ENCODE results near the gene CHCHD6. TPM values are rescaled to one million over a fixed set of nuclear protein-coding genes. Genes with fewer than 3 reads are reported as not detected.

Gene CHCHD6
- total RNA-seq, 1 experiment from 2014 or later, result 21.7 TPM

GRCh38 chr3:126928921-126929474 lies 225.0 kb downstream of the CHCHD6 start:
- Histone ChIP-seq H3K4me3 (no peak overlapping the region), H3K36me3 (no peaks in the 10 kb centered on the region; the same call in 1 of the 2 replicates), H3K4me1 (replicated peaks) (peaks cover 62% of the 10 kb centered on the region), H3K9me3 (replicated peaks) (no peaks in the 10 kb centered on the region), H3K27ac (no peak overlapping the region), H3K27me3 (replicated peaks) (no peaks in the 10 kb centered on the region)
- DNase-seq (ENCODE audit: low read depth in 1 of 2, low spot score in 2 of 2), result no peak

GRCh38 chr3:126930936-126931600 lies 227.0 kb downstream of the CHCHD6 start:
- no peak overlapping the region for H3K4me3 ChIP-seq
- no peaks in the 10 kb centered on the region for H3K27me3 ChIP-seq (replicated peaks)
- no peaks in the 10 kb centered on the region for H3K9me3 ChIP-seq (replicated peaks)
- no peaks in the 10 kb centered on the region; the same call in 1 of the 2 replicates for H3K36me3 ChIP-seq
- H3K27ac ChIP-seq, result peak overlapping the region; percentile 73
- H3K4me1 ChIP-seq (replicated peaks), result peaks cover 47% of the 10 kb centered on the region
- DNase-seq (ENCODE audit: low read depth in 1 of 2, low spot score in 2 of 2), result no peak

- no peak for DNase-seq (ENCODE audit: low read depth in 1 of 2, low spot score in 2 of 2)
- Histone ChIP-seq H3K36me3 (no peaks in the 10 kb centered on the region; the same call in 1 of the 2 replicates), H3K4me1 (replicated peaks) (peaks cover 40% of the 10 kb centered on the region)
Measured at GRCh38 chr3:126931806-126932187, 227.8 kb downstream of the CHCHD6 start.

DNA sequence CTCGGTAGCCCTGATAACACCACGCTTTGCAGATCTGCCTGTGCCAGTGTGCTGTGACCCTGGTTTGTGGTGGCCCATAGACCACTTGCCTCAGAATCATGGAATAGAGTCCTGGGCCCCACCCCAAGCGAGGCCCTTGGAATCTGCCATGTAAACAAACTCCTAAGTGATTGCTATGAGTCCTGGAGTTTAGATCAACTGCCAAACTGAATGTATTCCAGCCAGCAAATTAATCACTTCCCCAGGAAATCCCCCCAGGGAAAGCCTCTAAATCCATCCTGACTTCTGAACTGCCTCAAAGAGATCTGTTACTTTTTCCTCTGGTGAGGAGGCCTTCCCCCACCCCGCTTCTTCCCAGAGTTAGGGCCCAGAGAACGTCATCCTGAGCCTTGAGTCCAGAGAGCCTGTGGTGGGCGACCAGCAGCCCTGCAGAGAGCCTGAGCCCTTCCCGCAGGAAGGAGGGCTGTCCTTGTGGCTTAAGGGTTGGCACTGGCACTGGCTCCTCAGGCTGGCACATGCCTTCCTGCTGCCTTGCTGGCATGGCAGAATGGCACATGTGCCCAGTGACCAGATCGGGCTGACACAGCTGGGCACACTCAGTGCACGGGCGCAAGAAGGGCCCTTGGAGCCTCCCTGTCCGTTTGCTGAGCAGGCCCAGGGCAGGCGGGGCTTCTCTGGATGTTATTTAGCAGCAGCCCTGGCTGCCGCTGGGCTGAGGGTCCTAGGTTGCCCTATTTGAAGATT lies 228.3 kb downstream of the CHCHD6 start:
- H3K27me3 ChIP-seq (replicated peaks), result no peaks in the 10 kb centered on the region
- peak; percentile 73 to 82 for DNase-seq (ENCODE audit: low read depth in 1 of 2, low spot score in 2 of 2)
- peak overlapping the region; percentile 73 for H3K27ac ChIP-seq
- H3K4me1 ChIP-seq (replicated peaks), result peaks cover 40% of the 10 kb centered on the region
- no peak overlapping the region for H3K4me3 ChIP-seq
- H3K9me3 ChIP-seq (replicated peaks), result no peaks in the 10 kb centered on the region
- H3K36me3 ChIP-seq, result no peaks in the 10 kb centered on the region; the same call in 1 of the 2 replicates

More at GRCh38 chr3:126931806-126932187, 227.8 kb downstream of the CHCHD6 start:
- no peak overlapping the region for H3K4me3 ChIP-seq
- no peaks in the 10 kb centered on the region for H3K9me3 ChIP-seq (replicated peaks)
- no peaks in the 10 kb centered on the region for H3K27me3 ChIP-seq (replicated peaks)
- peak overlapping the region; percentile 73 for H3K27ac ChIP-seq

DNA sequence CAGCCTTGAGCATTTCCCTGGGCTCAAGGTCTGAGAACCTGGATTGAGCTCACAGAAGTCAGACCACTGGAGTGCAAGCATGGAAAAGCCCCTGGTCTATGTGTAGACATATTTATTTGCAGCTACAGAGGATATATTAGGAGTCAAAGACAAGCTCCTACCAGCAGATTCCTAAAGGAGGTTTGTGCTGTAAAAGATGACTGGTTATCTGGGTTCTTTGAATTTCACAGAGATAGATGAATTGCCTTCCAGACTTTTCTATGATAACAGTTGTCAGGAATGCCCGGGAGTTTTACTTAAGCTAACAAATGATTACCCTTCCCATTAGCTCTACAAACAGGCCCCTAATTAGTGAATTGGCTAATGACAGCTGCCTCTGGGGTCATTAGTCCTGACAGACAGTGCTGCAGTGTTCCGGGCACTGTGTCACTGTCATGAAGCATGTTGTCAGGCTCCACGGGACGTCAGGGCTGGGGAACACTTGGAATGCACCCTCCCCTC lies 230.0 kb downstream of the CHCHD6 start:
- DNase-seq (ENCODE audit: low read depth in 1 of 2, low spot score in 2 of 2), result no peak
- Histone ChIP-seq H3K36me3 (no peaks in the 10 kb centered on the region; the same call in 1 of the 2 replicates), H3K27ac (no peak overlapping the region), H3K4me3 (no peak overlapping the region), H3K4me1 (replicated peaks) (peaks cover 48% of the 10 kb centered on the region), H3K9me3 (replicated peaks) (no peaks in the 10 kb centered on the region), H3K27me3 (replicated peaks) (no peaks in the 10 kb centered on the region)

GRCh38 chr3:126934991-126935390 lies 231.0 kb downstream of the CHCHD6 start:
- Histone ChIP-seq H3K4me3 (no peak overlapping the region), H3K36me3 (no peaks in the 10 kb centered on the region; the same call in 1 of the 2 replicates), H3K27me3 (replicated peaks) (no peaks in the 10 kb centered on the region), H3K4me1 (replicated peaks) (peaks cover 55% of the 10 kb centered on the region), H3K9me3 (replicated peaks) (no peaks in the 10 kb centered on the region), H3K27ac (no peak overlapping the region)
- DNase-seq (ENCODE audit: low read depth in 1 of 2, low spot score in 2 of 2), result no peak

DNA sequence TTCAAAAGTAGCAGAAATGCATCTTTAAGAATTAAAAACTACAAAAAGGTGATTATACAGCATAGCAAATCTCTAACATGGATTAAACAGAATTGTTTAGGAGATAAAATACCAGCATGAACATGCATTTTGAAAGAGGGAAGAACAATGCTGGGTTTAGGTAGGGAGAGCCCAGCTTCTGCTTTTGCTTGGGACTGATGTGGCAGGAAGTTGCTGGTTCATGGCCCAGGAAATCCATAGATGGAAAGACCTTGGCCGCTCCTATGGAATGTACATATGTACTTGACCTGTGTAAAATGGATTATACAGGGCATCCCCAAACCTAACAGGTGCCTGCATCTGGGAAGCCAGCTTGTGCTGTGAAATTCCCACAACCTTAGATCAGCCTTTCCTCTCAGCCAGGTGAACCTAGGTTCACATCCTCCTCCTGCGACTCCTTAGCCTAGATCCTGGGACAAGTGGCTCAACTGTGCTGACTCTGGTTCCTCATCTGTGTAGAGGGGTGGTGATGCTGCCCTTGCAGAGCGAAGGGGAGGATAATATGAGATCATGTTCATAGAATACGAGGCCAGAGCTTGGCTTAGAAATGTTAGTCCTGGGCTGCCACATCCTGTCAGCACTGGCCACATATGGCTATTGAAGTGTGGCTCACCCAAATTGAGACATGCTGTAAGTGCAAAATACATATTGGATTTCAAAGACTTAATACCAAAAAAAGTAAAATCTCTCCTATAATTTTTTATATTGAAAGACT lies 231.9 kb downstream of the CHCHD6 start:
- peaks cover 52% of the 10 kb centered on the region for H3K4me1 ChIP-seq (replicated peaks)
- no peaks in the 10 kb centered on the region for H3K27me3 ChIP-seq (replicated peaks)
- H3K27ac ChIP-seq, result no peak overlapping the region
- no peaks in the 10 kb centered on the region for H3K9me3 ChIP-seq (replicated peaks)
- no peaks in the 10 kb centered on the region; the same call in 1 of the 2 replicates for H3K36me3 ChIP-seq
- no peak for DNase-seq (ENCODE audit: low read depth in 1 of 2, low spot score in 2 of 2)
- no peak overlapping the region for H3K4me3 ChIP-seq

DNA sequence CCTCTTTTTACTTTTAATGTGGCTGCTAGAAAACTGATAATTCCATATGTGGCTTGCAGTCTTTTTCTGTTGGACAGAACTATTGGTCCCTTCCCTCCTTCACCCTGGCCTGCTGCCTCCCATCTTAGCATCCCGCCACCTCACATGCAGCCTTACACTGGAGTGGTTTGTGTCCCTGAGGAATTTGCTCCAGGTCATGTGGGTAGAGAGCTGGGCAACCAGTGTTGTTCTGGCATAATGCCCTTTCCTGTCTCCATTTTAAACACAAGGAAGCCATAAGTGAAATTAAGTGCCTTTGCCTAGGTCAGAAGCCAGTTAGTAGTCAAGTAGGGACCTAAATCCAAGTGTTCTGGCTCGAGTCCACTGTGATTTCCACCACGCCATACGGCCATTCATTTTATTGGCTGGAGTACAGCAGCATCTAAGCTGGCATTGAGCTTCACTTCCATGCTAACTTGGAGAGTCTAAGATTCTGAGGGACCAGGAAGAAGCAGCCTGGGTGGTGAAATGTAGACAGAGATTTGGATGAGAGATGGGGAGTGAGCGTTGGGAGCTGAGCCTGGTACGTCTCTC lies 232.9 kb downstream of the CHCHD6 start:
- Histone ChIP-seq H3K9me3 (replicated peaks) (no peaks in the 10 kb centered on the region), H3K36me3 (no peaks in the 10 kb centered on the region; the same call in 1 of the 2 replicates), H3K27me3 (replicated peaks) (no peaks in the 10 kb centered on the region), H3K27ac (no peak overlapping the region), H3K4me1 (replicated peaks) (peaks cover 42% of the 10 kb centered on the region), H3K4me3 (no peak overlapping the region)
- DNase-seq (ENCODE audit: low read depth in 1 of 2, low spot score in 2 of 2), result no peak

DNA sequence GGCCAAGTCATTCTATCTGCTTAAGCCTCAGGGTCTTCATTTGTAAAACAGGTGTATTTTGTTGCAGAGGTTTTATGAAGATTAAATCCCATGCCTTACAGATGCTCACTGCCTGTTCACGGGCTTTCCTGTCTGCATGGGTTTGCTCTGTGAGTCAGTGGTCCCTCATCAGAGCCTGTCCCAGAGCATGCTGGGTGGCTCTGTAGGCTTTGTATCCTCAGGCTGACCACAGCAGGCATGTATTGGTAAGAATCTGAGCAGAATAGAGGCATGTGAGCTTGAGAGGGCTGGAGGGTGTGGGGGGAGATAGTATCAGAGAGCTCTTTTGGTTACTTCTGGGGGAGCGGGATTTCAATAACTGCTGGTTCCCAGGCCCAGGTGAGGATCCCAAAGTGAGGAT lies 233.5 kb downstream of the CHCHD6 start:
- H3K9me3 ChIP-seq (replicated peaks), result no peaks in the 10 kb centered on the region
- no peaks in the 10 kb centered on the region for H3K27me3 ChIP-seq (replicated peaks)
- H3K27ac ChIP-seq, result no peak overlapping the region
- H3K4me3 ChIP-seq, result no peak overlapping the region
- no peak for DNase-seq (ENCODE audit: low read depth in 1 of 2, low spot score in 2 of 2)
- H3K36me3 ChIP-seq, result no peaks in the 10 kb centered on the region; the same call in 1 of the 2 replicates
- peaks cover 36% of the 10 kb centered on the region for H3K4me1 ChIP-seq (replicated peaks)

GRCh38 chr3:126937973-126938372 lies 233.9 kb downstream of the CHCHD6 start:
- Histone ChIP-seq H3K4me1 (replicated peaks) (peaks cover 32% of the 10 kb centered on the region), H3K4me3 (no peak overlapping the region), H3K36me3 (no peaks in the 10 kb centered on the region; the same call in 1 of the 2 replicates), H3K9me3 (replicated peaks) (no peaks in the 10 kb centered on the region), H3K27ac (no peak overlapping the region), H3K27me3 (replicated peaks) (no peaks in the 10 kb centered on the region)
- no peak for DNase-seq (ENCODE audit: low read depth in 1 of 2, low spot score in 2 of 2)

GRCh38 chr3:126938520-126939337 lies 234.7 kb downstream of the CHCHD6 start:
- Histone ChIP-seq H3K4me3 (no peak overlapping the region), H3K27me3 (replicated peaks) (no peaks in the 10 kb centered on the region), H3K27ac (no peak overlapping the region), H3K9me3 (replicated peaks) (no peaks in the 10 kb centered on the region), H3K4me1 (replicated peaks) (peaks cover 28% of the 10 kb centered on the region), H3K36me3 (no peaks in the 10 kb centered on the region; the same call in 1 of the 2 replicates)
- DNase-seq (ENCODE audit: low read depth in 1 of 2, low spot score in 2 of 2), result no peak

- H3K9me3 ChIP-seq (replicated peaks), result no peaks in the 10 kb centered on the region
- H3K36me3 ChIP-seq, result no peaks in the 10 kb centered on the region
- no peaks in the 10 kb centered on the region for H3K27me3 ChIP-seq (replicated peaks)
- no peak overlapping the region for H3K4me3 ChIP-seq
- no peak for DNase-seq (ENCODE audit: low read depth in 1 of 2, low spot score in 2 of 2)
- H3K4me1 ChIP-seq (replicated peaks), result peaks cover 28% of the 10 kb centered on the region
- H3K27ac ChIP-seq, result no peak overlapping the region
Measured at GRCh38 chr3:126939338-126939718, 235.3 kb downstream of the CHCHD6 start.

Data from SJSA1 (cell line).